GM19467 (cell line): Measurements from ENCODE around the gene ANO7.
"Not testable (repeated sequence)": the region's sequence is repeated elsewhere in the genome, so short reads cannot be mapped to it uniquely, and the experiment has no call there.

Source experiments
- ATAC-seq: cut with Tn5 transposase; IDR thresholded peaks from one replicate; pipeline ENCODE4 v1.9.1; 2021; ENCODE audit warnings: mild to moderate bottlenecking, moderate library complexity; ENCODE audit not compliant: unreplicated experiment

ANO7 gene

GRCh38 chr2:241189093-241189855, 797 bp downstream of the ANO7 start:
- no peak for ATAC-seq

GRCh38 chr2:241189856-241190201, 1.4 kb downstream of the ANO7 start:
- no peak for ATAC-seq

GRCh38 chr2:241190291-241190981, 2.0 kb downstream of the ANO7 start:
- ATAC-seq, result no peak

GRCh38 chr2:241191081-241191480, 2.6 kb downstream of the ANO7 start:
- no peak for ATAC-seq

- ATAC-seq, result no peak
These were observed 4.8 kb downstream of the ANO7 start for GRCh38 chr2:241193271-241193670.

GRCh38 chr2:241194811-241195210, 6.3 kb downstream of the ANO7 start:
- ATAC-seq, result no peak

GRCh38 chr2:241195506-241196130, 7.1 kb downstream of the ANO7 start:
- ATAC-seq, result no peak

- not testable (repeated sequence) for ATAC-seq
These were observed 8.8 kb downstream of the ANO7 start for GRCh38 chr2:241197246-241197645.

- ATAC-seq, result no peak
These were observed 9.5 kb downstream of the ANO7 start for GRCh38 chr2:241197947-241198346.

- no peak for ATAC-seq
These were observed 10.2 kb downstream of the ANO7 start for GRCh38 chr2:241198381-241199279.

GRCh38 chr2:241199286-241199685, 10.8 kb downstream of the ANO7 start:
- no peak for ATAC-seq

GRCh38 chr2:241199897-241200821, 11.7 kb downstream of the ANO7 start:
- no peak for ATAC-seq

GRCh38 chr2:241200822-241201395, 12.4 kb downstream of the ANO7 start:
- no peak for ATAC-seq

- ATAC-seq, result no peak
These were observed 13.2 kb downstream of the ANO7 start for GRCh38 chr2:241201445-241202267.

- ATAC-seq, result no peak
These were observed 13.8 kb downstream of the ANO7 start for GRCh38 chr2:241202268-241202585.

- ATAC-seq, result no peak
These were observed 14.2 kb downstream of the ANO7 start for GRCh38 chr2:241202681-241203080.

GRCh38 chr2:241203218-241204009, 14.9 kb downstream of the ANO7 start:
- no peak for ATAC-seq

- no peak for ATAC-seq
These were observed 15.5 kb downstream of the ANO7 start for GRCh38 chr2:241204010-241204384.
